HFFc6 (cell line): ENCODE results near the gene AGPAT3. TPM values are rescaled to one million over a fixed set of nuclear protein-coding genes. Genes with fewer than 3 reads are reported as not detected.

Source experiments
- DNase-seq: peaks from one replicate; pipeline ENCODE4 v3.0.0-alpha.2; 2018
- H3K27ac Mint-ChIP-seq: 2 replicates; pipeline ENCODE4 v1.8.0; 2020; ENCODE audit warnings: mild to moderate bottlenecking, mixed read lengths
- H3K27me3 Mint-ChIP-seq: 2 replicates; pipeline ENCODE4 v1.8.0; 2021; ENCODE audit warnings: mild to moderate bottlenecking, moderate library complexity, mixed read lengths; ENCODE audit not compliant: insufficient read depth
- H3K36me3 Mint-ChIP-seq: 2 replicates; pipeline ENCODE4 v1.8.0; 2021; ENCODE audit warnings: low read depth, mixed read lengths
- H3K4me1 Mint-ChIP-seq: 2 replicates; pipeline ENCODE4 v1.8.0; 2020; ENCODE audit warnings: low read depth, mixed read lengths
- H3K4me3 Mint-ChIP-seq: 2 replicates; pipeline ENCODE4 v1.8.0; 2020; ENCODE audit warnings: mild to moderate bottlenecking, moderate library complexity, mixed read lengths
- H3K9me3 Mint-ChIP-seq: 2 replicates; pipeline ENCODE4 v1.8.0; 2020; ENCODE audit warnings: mild to moderate bottlenecking, mixed read lengths
- CTCF ChIP-seq: fragments of 200-600 bp; sonication (generic); IDR thresholded peaks from 2 replicates; pipeline ENCODE4 v1.5.0; 2021; ENCODE audit warnings: antibody characterized with exemption, mild to moderate bottlenecking
- total RNA-seq, 6 experiments: library from RNA; stranded (reverse); fragmentation: NEBNext Ultra II Directional; extraction: Animal tissue kit (Norgen Biotek cat#: 25700); gene quantifications; 2 replicates in 1 of 6; 3 replicates in 5 of 6; pipeline ENCODE4 v1.2.3, GENCODE V29; 2021

AGPAT3 gene
- total RNA-seq, 6 experiments from 2014 or later: 94.6 to 114 (median 97.8) TPM

- Mint-ChIP-seq H3K4me3 (no peak overlapping the region), H3K27me3 (no peaks in the 10 kb centered on the region), H3K27ac (no peak overlapping the region), H3K4me1 (peaks cover 17% of the 10 kb centered on the region), H3K36me3 (peaks cover 35% of the 10 kb centered on the region), H3K9me3 (no peaks in the 10 kb centered on the region)
- no peak for TF ChIP-seq CTCF
- no peak for DNase-seq
Observed at GRCh38 chr21:43872531-43873197, 7.6 kb downstream of the AGPAT3 start.

GRCh38 chr21:43873673-43874072 is 8.7 kb downstream of the AGPAT3 start:
- no peak for DNase-seq
- no peak for TF ChIP-seq CTCF
- Mint-ChIP-seq H3K4me1 (peaks cover 7% of the 10 kb centered on the region; the same call in 1 of the 2 replicates), H3K27ac (no peak overlapping the region), H3K27me3 (no peaks in the 10 kb centered on the region), H3K4me3 (no peak overlapping the region), H3K36me3 (peaks cover 39% of the 10 kb centered on the region), H3K9me3 (no peaks in the 10 kb centered on the region)

- H3K27me3 Mint-ChIP-seq: no peaks in the 10 kb centered on the region
- H3K27ac Mint-ChIP-seq: no peak overlapping the region
- DNase-seq: no peak
- peaks cover 2% of the 10 kb centered on the region; the same call in 1 of the 2 replicates for H3K4me1 Mint-ChIP-seq
- no peak for TF ChIP-seq CTCF
- no peak overlapping the region for H3K4me3 Mint-ChIP-seq
- H3K9me3 Mint-ChIP-seq: no peaks in the 10 kb centered on the region
- H3K36me3 Mint-ChIP-seq: peaks cover 35% of the 10 kb centered on the region
Observed at GRCh38 chr21:43874085-43874805, 9.2 kb downstream of the AGPAT3 start.

DNA sequence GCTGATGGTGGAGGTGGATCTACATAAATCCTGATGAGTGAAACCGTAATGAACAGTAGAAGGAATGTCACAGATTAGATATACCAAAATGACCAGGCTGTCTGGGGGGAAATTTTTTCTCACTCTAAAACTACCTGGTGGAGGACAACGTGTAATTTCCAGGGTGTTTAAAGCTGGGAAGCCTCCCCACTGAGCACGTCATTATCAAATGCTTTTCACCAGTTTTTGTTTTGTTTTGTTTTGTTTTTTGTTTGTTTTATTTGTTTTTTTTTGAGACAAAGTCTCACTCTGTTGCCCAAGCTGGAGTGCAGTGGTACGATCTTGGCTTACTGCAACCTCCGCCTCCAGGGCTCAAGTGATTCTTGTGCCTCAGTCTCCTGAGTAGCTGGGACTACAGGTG is 11.6 kb downstream of the AGPAT3 start:
- H3K4me3 Mint-ChIP-seq: no peak overlapping the region
- TF ChIP-seq CTCF: no peak

GRCh38 chr21:43877936-43878575 is 13.0 kb downstream of the AGPAT3 start:
- Mint-ChIP-seq H3K27me3 (no peaks in the 10 kb centered on the region; the same call in 1 of the 2 replicates), H3K36me3 (peaks cover 23% of the 10 kb centered on the region), H3K4me1 (peaks cover 21% of the 10 kb centered on the region), H3K9me3 (no peaks in the 10 kb centered on the region), H3K27ac (no peak overlapping the region), H3K4me3 (no peak overlapping the region)
- no peak for TF ChIP-seq CTCF
- no peak for DNase-seq

More for the DNA sequence above, 11.6 kb downstream of the AGPAT3 start:
- Mint-ChIP-seq H3K27ac (no peak overlapping the region), H3K4me1 (peaks cover 21% of the 10 kb centered on the region), H3K9me3 (no peaks in the 10 kb centered on the region), H3K27me3 (no peaks in the 10 kb centered on the region; the same call in 1 of the 2 replicates), H3K36me3 (peaks cover 31% of the 10 kb centered on the region)
- DNase-seq: no peak
